CD4-positive, alpha-beta T cell treated with Interleukin-17A for 4 hours (primary cell): ENCODE measurements around the gene FUT4.
"Not testable (repeated sequence)": the region's sequence is repeated elsewhere in the genome, so short reads cannot be mapped to it uniquely, and the experiment has no call there.

Source experiments
- DNase-seq: peaks from one replicate; pipeline ENCODE4 v3.0.0-alpha.2; 2020; ENCODE audit warnings: mixed read lengths

FUT4 gene, protein sequence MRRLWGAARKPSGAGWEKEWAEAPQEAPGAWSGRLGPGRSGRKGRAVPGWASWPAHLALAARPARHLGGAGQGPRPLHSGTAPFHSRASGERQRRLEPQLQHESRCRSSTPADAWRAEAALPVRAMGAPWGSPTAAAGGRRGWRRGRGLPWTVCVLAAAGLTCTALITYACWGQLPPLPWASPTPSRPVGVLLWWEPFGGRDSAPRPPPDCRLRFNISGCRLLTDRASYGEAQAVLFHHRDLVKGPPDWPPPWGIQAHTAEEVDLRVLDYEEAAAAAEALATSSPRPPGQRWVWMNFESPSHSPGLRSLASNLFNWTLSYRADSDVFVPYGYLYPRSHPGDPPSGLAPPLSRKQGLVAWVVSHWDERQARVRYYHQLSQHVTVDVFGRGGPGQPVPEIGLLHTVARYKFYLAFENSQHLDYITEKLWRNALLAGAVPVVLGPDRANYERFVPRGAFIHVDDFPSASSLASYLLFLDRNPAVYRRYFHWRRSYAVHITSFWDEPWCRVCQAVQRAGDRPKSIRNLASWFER

DNA sequence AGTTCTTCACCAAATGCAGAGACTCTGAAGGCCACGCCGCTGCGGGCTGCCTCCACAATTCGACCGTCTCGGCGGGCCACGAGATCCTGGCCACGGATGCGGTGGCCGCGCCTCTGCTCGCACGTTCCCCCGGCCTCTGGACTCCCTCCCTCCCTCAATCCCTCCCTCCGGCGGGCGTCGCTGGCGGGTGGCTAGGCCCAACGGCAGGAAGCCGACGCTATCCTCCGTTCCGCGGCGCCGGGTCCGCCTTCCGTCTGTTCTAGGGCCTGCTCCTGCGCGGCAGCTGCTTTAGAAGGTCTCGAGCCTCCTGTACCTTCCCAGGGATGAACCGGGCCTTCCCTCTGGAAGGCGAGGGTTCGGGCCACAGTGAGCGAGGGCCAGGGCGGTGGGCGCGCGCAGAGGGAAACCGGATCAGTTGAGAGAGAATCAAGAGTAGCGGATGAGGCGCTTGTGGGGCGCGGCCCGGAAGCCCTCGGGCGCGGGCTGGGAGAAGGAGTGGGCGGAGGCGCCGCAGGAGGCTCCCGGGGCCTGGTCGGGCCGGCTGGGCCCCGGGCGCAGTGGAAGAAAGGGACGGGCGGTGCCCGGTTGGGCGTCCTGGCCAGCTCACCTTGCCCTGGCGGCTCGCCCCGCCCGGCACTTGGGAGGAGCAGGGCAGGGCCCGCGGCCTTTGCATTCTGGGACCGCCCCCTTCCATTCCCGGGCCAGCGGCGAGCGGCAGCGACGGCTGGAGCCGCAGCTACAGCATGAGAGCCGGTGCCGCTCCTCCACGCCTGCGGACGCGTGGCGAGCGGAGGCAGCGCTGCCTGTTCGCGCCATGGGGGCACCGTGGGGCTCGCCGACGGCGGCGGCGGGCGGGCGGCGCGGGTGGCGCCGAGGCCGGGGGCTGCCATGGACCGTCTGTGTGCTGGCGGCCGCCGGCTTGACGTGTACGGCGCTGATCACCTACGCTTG lies at the start of gene FUT4:
Gene FUT4, plus strand, starts transcription at position 227 of the 951 bp plus-strand sequence. Its CDS starts 213 bp downstream, at position 440.
- peak; percentile 79 for DNase-seq

DNA sequence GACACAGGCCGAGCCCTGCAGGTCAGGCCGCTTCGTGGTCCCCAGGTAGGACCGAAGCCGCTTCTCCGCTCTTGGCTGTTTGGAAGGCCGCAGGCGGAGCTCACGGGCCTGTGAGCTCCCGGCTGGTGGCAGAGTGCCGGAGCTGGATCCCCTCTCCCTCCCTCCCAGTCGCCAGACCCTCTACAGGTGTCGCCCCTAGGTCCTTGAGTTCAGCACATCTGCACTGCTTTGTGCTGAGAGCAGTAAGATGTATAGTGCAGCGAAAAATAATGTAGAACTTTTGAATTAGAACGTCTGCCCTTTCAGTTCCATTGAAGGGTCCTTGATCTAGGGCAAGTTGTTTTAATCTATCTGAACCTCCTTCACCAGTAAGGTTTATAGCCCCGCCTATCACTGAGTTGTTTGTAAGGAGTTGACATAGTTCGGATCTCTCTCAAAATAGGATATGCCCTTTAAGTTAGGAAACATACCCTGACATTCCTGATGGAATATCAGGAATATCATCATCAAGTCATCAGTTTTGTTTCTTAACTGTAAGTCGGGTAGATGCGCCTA lies 49.5 kb upstream of the FUT4 start:
- no peak for DNase-seq

DNA sequence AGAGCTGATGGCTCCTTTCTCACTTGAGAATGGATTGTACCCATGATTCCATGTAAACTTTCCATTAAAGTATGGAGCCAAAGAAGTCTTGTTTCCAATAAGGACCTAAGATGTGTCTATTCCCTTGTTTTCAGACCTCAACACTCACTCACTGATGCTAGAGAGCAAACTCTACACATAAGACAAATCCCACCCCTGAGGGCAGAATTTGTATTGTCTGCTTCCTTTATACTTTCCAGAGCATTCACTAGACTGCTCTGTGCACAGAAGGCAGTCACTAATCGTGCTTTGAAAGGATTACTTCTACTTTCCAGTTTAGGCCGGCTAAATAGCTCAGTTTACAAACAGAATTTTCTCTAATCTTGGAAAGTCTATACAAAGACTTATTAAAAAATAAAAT lies 43.5 kb upstream of the FUT4 start:
- DNase-seq: no peak

DNA sequence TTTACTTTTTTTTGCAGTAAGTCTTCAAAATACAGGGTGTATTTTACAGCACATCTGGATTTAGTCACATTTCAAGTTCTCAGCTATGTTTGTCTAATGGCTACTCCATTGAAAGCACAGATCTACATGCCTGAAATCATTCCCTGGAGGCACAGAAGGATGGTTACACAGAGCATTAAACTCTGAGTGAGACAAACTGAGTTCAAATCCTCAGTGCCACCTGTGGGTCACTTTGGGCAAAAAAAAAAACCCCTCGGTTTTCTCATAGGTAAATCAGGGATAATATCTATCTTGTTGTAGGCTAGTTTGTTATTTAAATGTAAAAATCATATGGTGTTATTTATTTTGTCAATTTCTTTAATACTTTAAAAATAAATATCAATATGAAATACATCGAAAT lies 42.2 kb upstream of the FUT4 start:
- DNase-seq: no peak

DNA sequence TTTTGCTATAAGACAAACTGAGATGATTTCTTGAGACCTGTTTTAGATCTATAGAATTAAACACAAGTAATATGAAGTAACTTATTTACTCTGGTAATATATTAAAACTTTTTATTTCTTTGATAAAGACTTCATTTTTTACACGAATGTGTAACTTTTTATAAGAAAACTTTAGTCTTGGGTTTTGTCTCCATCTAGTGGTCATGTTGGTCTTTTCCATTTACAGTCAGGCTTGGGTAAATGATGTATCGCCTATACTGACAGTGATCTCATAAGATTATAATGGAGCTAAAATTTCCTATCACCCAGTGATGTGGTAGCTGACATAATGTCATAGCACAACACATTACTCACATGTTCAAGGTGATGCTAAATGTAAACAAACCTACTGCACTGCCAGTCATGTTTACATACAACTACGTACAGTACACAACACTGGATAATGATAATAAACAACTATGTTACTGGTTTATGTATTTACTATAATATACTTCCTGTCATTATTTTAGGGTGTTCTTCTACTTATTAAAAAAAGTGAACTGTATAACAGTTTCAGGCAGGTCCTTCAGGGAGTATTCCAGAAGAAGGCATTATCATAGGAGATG lies 38.9 kb upstream of the FUT4 start:
- DNase-seq: no peak

DNA sequence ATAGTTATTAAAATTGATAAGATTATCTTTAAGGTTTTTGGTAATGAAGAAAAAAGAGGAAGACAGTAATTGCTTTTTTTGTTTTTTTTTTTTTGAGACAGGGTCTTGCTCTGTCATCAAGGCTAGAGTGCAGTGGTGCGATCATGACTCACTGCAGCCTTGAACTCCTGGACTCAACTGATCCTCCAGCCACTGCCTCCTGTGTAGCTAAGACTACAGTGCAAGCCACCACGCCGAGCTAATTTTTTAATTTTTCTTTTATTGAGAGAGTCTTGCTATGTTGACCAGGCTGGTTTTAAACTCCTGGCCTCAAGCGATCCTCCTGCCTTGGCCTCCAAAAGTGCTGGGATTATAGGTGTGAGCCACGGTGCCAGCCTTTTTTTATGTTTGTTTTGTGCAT lies 37.2 kb upstream of the FUT4 start:
- DNase-seq: not testable (repeated sequence)

DNA sequence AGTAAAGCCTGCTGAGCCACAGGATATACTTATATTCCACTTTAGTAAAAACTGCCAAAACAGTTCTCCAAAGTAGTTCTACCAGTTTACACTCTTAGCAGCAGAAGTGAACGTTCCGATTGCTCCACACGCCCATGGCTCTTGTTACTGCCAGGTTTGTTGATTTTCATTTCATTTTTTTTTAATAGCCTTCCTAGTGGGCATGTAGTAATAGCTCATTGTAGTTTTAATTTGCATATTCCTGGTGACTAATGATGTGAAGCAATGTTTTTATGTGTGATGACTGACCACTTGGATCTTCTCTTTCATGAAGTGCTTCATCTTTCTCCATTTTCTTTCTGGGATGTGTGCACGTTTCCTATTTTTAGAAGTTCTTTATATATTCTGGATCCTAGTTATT lies 36.2 kb upstream of the FUT4 start:
- DNase-seq: no peak

DNA sequence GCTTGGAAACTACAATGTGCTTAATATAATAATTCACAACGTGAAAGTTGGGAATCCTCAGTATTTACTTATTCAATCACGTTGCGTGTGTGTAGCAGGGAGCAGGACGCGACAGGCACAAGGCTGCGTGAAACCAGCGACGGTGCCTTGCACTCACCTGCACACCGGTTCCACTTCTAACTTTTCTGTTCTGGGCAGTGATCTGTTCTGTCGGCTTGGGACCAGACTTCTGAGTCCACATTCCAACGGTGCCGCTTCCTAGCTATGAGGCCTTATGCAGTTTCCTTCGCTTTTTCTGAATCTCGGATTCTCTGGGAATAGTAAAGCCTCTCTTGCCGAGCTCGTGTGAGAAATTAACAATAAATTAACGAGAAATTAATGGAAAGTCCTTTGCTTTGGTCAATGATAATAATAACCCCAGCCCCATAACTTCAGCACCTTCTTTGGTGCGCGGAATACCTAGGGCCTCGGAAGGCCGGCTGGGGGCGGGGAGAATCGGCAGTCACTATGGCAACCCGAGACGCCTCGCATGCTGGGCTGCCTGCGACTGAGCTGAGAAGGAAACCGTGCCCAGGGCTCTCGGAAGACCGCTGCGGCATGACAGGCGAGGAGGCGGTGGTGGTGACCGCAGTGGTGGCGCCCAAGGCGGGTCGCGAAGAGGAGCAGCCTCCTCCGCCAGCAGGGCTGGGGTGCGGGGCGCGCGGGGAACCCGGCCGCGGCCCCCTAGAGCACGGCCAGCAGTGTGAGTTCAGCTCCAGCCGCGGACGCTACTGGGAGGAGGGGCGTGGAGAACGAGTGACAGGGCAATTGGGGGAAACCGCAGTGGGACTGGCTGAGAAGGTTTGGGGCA lies 31.6 kb upstream of the FUT4 start, which contains the start of gene C11orf97:
Gene C11orf97, plus strand, starts transcription at position 530 of the 850 bp plus-strand sequence. Its CDS starts 68 bp downstream, at position 598.
- DNase-seq: peak; percentile 76

DNA sequence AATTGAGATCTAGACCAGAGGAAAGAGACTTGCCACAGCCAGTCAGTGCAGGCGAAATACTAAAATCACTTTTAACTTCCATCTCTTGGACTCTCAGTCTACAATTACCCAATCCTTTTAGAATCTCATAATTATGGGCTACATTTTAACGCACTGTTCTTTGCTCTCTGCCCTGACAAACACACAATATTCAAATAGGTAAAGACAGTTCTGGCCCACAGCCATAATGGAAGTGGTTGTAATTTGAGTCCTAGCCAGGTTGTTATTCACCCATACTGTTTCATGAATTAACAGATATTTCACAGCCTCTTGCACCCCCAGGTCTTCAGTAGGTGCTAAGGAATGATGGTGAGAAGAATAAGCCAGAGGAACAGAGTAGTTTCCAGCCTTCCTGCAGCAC lies 30.6 kb upstream of the FUT4 start:
- DNase-seq: no peak

DNA sequence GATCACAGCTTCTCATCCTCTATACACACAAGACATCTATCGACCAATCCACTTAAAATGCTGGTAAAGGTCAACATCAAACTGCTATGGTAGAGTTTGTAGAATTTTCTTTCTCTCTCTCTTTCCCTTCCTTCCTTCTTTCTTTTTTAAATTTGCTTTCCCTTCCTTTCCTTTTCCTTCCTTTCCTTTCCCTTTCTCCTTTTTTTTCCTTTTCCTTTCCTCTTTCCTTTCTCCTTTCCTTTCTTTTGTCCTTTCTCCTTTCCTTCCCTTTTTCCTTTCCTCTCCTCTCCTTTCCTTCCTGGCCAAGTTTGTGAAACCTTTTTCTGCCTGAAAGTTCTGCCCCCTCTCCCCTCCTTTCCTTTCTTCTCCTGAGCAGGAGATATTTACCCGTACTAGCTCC lies 28.3 kb upstream of the FUT4 start:
- DNase-seq: no peak

DNA sequence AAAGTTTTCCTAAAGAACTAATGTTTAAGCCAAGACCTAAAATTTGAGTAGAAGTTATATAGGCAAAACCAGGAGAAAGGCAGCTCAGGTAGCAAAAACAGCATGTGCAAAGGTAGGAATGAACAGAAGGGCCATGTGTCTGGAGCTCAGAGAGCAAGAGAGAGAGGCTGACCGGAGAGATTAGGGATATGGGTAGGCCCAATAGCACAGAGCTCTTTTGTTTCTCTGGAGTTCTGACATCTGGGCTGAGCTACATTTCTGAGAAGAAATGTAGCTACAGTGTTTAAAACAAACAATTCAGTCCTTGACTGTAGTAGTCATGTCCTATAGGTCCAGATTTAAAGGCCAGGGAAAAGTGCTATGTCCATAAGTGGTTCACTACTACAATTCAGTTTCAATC lies 27.0 kb upstream of the FUT4 start:
- no peak for DNase-seq

DNA sequence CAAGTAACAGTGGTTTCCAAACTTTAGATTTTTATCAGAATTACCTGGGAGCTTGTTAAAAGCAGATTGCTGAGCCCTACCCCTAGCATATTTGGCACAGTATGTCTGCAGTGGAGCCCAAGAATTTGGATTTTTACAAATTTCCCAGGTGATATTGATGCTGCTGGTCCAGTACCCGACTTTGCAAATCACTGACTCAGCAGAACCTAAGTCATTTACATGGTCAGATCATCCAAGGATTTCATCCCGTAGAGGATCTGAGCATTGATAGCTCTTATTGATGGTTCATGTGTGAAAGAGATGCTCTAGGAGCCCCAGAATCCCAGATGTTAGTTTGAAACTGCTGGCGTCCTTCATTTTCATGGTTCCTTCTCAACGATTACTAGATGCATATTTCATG lies 25.4 kb upstream of the FUT4 start:
- DNase-seq: no peak

DNA sequence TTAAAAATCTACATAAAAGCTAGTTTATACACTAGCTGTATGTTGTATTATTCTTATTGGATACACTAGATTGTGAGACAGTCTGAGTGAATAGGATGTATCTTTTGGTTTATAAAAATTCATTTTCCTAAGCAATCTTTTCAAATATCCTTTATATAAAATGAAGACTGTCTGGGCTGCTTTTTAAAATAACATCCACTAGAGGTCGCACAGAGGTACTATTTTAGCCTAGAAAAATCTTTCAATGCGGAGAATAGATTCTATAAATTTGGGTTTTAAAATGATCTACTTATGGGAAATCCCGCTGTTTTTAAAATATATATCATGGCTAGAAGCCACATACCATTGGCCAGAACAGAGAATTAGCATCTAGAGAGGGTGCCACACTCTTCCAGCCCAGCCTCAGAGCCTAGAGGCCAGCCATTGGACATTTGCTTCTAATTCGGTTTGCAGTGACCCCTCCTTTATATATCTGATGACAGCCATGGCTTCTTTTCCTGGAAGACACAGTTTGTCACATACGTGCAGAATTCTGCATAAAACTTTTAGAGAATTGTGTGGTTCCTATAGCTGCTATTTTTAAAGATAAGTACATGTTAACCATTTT lies 24.1 kb upstream of the FUT4 start:
- peak; percentile 21 for DNase-seq

DNA sequence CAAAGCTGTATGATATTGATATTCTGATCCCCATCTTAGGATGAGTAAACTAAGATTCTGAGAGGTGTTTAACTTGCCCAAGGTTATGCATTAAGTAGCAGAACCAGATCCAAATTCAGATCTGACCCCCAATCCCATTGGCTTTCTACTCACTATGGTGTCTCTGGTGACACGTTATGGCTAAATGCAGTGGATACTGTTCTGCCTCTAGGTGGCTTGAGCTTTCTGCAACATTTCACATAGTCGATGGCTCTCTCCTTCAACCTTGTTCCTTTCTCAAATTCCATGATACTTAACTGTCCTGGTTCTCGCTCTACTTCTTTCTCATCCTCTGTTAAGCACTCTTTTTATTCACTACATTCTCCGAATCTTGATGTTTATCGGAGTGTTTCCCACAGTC lies 22.0 kb upstream of the FUT4 start:
- no peak for DNase-seq

DNA sequence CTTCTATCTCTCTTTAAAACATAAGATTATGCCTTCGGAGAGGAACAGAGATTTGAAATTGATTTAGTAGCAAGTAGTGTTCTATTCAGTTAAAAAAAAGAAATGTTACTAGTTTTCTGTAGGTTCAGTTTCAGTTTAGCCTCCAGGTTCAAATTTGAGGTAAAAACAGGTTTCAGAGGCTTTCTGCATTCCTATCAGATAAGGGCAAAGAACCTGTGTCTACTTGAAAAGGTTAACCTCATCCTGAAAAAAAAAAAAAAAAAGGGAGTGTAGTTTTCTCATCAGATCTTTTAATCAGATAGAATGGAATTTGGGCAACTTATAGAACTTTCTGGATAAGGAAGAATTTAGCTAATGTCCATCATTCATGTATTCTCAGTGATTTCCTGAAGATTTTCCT lies 19.4 kb upstream of the FUT4 start:
- DNase-seq: no peak

DNA sequence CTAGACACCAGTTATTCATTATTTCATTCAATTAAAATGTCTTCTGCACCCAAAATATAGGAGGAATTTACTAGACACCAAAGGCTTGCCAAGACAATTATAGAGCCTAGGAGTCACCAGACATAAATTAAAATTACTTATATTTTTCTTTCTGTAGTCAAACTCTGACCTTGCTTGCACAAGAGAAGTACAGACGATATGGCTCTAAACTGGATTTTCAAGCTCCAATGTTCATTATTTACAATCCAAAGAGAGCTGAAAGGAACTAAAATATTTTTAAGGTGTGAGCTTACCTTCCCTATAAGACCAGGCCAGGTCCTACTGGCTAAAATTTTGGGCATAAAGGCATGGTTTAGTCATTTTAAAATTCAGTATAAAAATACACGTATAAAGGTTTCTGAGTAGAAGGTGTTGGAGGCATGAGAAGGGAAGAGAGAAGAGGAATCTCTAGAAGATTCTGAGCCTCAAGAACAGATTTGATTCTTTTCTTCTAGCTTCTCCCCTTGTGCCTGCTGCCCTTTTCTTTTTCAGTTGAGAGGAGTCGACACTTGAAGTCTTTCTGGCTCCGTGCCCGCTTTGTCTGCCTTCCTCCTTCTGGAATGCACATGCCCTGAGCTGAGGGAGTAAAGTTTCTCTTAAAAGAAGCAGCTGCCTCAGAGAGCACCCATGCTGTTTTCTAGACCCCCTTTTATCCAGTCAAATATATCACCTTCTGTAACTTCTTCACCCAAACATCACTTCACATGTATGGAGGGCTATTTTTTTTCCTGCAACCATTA lies 18.0 kb upstream of the FUT4 start:
- no peak for DNase-seq

DNA sequence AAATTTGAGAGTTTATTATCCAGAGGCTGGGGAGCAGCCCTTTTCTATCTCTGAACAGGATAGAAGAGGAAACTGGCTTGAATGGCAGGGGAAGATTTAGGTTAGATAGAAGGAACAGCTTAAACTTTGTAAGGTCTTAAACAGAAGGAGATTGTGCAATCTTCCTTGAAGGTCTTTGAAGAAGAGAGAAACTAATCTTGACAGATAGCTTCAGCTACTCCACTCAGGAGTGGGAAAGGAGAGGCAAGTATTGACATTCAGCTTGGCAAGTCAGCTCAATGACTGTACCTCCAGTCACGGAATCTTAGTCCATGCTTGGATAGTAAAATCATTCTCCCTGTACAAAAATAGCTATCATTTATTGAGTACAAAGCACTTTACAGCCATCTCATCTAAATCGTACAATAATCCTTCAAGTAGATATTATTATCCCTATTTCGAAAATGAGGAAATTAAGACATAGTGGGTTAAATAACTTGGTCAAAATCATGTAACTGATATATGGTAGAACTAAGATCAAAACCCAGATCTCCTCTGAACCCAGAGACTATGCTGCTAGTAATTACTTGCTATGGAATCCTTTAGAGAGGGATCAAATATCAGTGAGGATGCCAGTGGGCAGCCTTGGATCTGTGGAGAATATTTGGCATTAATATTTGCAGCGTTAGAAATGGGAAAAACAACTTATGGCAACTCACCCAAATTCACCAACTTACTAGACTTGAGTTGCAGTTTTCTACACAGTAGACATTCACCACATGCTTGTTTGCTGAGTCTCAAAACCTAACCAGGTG lies 16.9 kb upstream of the FUT4 start:
- DNase-seq: no peak

DNA sequence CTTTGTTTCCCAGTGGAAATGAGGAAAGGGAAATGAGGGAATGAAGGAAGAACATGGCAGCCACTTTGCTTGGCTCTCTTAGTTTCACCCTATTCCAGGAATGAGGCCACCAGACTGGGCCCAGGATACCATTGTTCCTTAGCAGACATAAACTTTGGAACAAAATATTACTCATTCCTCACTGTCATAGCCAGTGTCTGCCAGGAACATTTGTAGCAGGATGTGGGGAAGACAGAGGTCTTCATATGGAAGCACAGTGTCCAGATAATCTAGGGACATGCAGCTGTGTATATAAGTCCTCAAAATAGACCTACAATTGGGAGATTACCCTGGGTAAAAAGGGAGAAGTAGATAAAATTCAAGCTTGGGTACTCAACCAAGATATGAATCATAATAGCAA lies 15.2 kb upstream of the FUT4 start:
- DNase-seq: no peak

DNA sequence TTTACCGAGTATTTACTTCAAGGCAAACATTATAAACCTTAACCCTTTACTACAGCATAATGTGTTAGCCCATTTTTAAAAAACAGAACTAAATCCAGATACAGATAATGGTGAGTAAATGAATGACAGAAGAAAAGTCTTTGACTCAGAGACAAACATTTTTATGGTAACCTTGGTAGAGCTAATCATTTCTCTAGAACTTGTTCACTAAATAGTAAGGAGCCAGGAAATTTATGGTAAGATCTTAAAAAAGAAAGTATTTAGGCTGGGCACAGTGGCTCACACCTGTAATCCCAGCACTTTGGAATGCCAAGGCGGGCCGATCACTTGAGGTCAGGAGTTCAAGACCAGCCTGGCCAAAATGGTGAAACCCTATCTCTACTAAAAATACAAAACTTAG lies 11.5 kb upstream of the FUT4 start:
- DNase-seq: no peak

DNA sequence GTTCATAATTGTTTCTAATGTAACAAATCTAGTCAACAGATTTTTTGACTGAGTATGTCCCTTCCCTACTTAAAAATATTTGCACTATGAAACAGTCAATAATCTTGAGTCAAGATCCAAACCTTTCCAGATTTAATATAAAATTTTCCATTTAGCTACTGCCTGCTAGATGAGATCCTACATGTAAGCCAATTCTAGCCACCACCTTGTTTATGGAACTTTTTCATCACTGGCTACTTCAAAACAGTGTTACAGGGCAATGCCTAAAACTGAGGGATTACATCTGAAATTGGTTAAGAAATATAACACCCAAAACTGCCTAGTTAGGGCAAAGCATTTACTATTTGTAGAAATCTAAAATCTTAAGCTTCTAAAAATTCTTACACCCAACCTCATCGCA lies 10.5 kb upstream of the FUT4 start:
- DNase-seq: no peak
